Ovary (tissue), 3 donors: ENCODE data around the gene S100B.

Source experiments
- EP300 ChIP-seq: sonication (generic); formaldehyde crosslinking; IDR thresholded peaks from one replicate; pipeline ENCODE4 v1.6.1; 2017; ENCODE audit warnings: antibody characterized with exemption
- POLR2A ChIP-seq: fragments of 450-650 bp; IDR thresholded peaks from one replicate; pipeline ENCODE4 v1.6.1; 2017; ENCODE audit warnings: antibody characterized with exemption, mild to moderate bottlenecking, moderate library complexity
- TF ChIP-seq, protein P1 (sequence below), 3 donors: fragments of 450-650 bp in 2 of 3; fragments of 200-600 bp in 1 of 3; IDR thresholded peaks; one replicate each; pipeline versions ENCODE4 v1.5.1 to v1.8.0; 2016 to 2022; ENCODE audit warnings: antibody characterized with exemption in 3 of 3, mild to moderate bottlenecking in 1 of 3
- donor health status: DM: no; HTN: no; CAD: no.

GRCh38 chr21:46613391-46613790 is 8.5 kb upstream of the S100B start:
- TF ChIP-seq, protein P1, sequence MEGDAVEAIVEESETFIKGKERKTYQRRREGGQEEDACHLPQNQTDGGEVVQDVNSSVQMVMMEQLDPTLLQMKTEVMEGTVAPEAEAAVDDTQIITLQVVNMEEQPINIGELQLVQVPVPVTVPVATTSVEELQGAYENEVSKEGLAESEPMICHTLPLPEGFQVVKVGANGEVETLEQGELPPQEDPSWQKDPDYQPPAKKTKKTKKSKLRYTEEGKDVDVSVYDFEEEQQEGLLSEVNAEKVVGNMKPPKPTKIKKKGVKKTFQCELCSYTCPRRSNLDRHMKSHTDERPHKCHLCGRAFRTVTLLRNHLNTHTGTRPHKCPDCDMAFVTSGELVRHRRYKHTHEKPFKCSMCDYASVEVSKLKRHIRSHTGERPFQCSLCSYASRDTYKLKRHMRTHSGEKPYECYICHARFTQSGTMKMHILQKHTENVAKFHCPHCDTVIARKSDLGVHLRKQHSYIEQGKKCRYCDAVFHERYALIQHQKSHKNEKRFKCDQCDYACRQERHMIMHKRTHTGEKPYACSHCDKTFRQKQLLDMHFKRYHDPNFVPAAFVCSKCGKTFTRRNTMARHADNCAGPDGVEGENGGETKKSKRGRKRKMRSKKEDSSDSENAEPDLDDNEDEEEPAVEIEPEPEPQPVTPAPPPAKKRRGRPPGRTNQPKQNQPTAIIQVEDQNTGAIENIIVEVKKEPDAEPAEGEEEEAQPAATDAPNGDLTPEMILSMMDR (IDR thresholded peaks at IDR 0.05), result no peak
- TF ChIP-seq POLR2A, result no peak
- TF ChIP-seq EP300, result no peak
